Measurements from ENCODE around the gene RFX4. TPM values are rescaled to one million over a fixed set of nuclear protein-coding genes. Genes with fewer than 3 reads are reported as not detected.

RFX4 gene
- total and polyA plus RNA-seq, 12 donors: 0.08 TPM; not detected in 11

- Histone ChIP-seq H3K36me3 (replicated peaks in 1 of 2) (no peaks in the 10 kb centered on the region), H3K4me3 (no peak overlapping the region), H3K27ac (no peak overlapping the region), H3K9me3 (replicated peaks in 1 of 3) (no peaks in the 10 kb centered on the region), H3K4me1 (replicated peaks in 1 of 2) (peaks cover 19 to 24% of the 10 kb centered on the region in 2 donors), H3K27me3 (peaks cover 88% of the 10 kb centered on the region)
- 1 to 3% (median 2%) methylated on average over 21 to 62 of the region's 62 CpGs for WGBS, 4 donors
- TF ChIP-seq POLR2A (IDR thresholded peaks at IDR 0.05): no peak
- no peak for TF ChIP-seq CTCF (IDR thresholded peaks at IDR 0.05)
- intact Hi-C loops (cut with DNase I): no loop called here
- no peak for DNase-seq
Measured at GRCh38 chr12:106586803-106587684, 4.2 kb downstream of the RFX4 start.

- Histone ChIP-seq H3K36me3 (replicated peaks in 1 of 2) (no peaks in the 10 kb centered on the region), H3K27ac (no peak overlapping the region), H3K4me1 (replicated peaks in 1 of 2) (peaks cover 3 to 7% of the 10 kb centered on the region in 2 donors), H3K4me3 (no peak overlapping the region), H3K27me3 (peaks cover 81% of the 10 kb centered on the region), H3K9me3 (replicated peaks in 1 of 3) (no peaks in the 10 kb centered on the region)
- TF ChIP-seq CTCF (IDR thresholded peaks at IDR 0.05) (no peak), POLR2A (IDR thresholded peaks at IDR 0.05) (no peak)
- WGBS, 4 donors: 40 to 51% (median 44%) methylated on average over 4 of the region's 4 CpGs
- no peak for DNase-seq
- intact Hi-C loops (cut with DNase I): no loop called here
Measured at GRCh38 chr12:106588771-106589170, 6.0 kb downstream of the RFX4 start.

- Histone ChIP-seq H3K36me3 (replicated peaks in 1 of 2) (no peaks in the 10 kb centered on the region), H3K4me3 (no peak overlapping the region), H3K4me1 (replicated peaks in 1 of 2) (peaks cover 0 to 6% of the 10 kb centered on the region in 2 donors), H3K27ac (no peak overlapping the region), H3K9me3 (replicated peaks in 1 of 3) (no peaks in the 10 kb centered on the region), H3K27me3 (peaks cover 63% of the 10 kb centered on the region)
- WGBS, 4 donors: 39 to 62% (median 56%) methylated on average over 2 of the region's 2 CpGs
- intact Hi-C loops (cut with DNase I): no loop called here
- no peak for DNase-seq
- no peak for TF ChIP-seq POLR2A (IDR thresholded peaks at IDR 0.05)
- TF ChIP-seq CTCF (IDR thresholded peaks at IDR 0.05): no peak
Measured at GRCh38 chr12:106590601-106591000, 7.8 kb downstream of the RFX4 start.

DNA sequence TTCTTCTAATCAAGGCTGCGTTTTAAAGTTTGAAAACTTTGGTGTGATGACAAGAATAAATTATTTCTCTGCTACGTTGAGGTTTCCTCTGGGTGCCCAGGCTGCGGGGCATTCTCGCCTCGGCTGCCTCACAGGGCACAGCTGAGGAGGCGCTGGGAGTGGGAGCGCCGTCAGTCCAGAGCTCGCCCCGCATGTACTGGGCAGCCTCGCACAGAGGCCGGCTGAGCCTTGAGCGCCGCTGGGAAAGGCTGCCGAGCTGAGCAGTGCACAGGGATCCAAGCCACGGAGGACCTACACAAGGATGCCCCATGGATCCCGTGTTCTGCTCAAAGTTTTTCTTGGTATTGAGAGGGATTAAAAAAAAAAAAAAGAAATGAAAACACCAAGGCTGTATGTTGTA lies 11.6 kb downstream of the RFX4 start:
- no peak for DNase-seq
- no peak for TF ChIP-seq CTCF (IDR thresholded peaks at IDR 0.05)
- TF ChIP-seq POLR2A (IDR thresholded peaks at IDR 0.05): no peak

More for the DNA sequence above, 11.6 kb downstream of the RFX4 start:
- peaks cover 28% of the 10 kb centered on the region for H3K27me3 ChIP-seq
- H3K4me3 ChIP-seq: no peak overlapping the region
- no peak overlapping the region for H3K27ac ChIP-seq
- WGBS, 4 donors: 32 to 43% (median 40%) methylated on average over 15 to 17 of the region's 17 CpGs
- no peaks in the 10 kb centered on the region for H3K36me3 ChIP-seq (replicated peaks in 1 of 2)
- intact Hi-C loops (cut with DNase I): no loop called here
- no peaks in the 10 kb centered on the region for H3K9me3 ChIP-seq (replicated peaks in 1 of 3)
- no peaks in the 10 kb centered on the region for H3K4me1 ChIP-seq (replicated peaks in 1 of 2)

Data from adrenal gland (tissue), 12 donors.